22Rv1 (cell line): Measurements from ENCODE around the gene PSD4.
A peak's percentile ranks its signal among the peaks of the same experiment; 100 is the strongest.

Experiments used
- H3K27ac ChIP-seq: fragments of 450-650 bp; 2 replicates; pipeline ENCODE4 v1.5.1; 2017
- CTCF ChIP-seq: fragments of 450-650 bp; IDR thresholded peaks from 2 replicates; pipeline ENCODE4 v1.5.1; 2017; ENCODE audit warnings: mild to moderate bottlenecking
- ZFX ChIP-seq: fragments of 450-650 bp; IDR thresholded peaks from 2 replicates; pipeline ENCODE4 v1.6.1; 2017; ENCODE audit warnings: antibody characterized with exemption, borderline replicate concordance

The PSD4 gene

GRCh38 chr2:113195923-113196501, 22.2 kb downstream of the PSD4 start:
- H3K27ac ChIP-seq = no peak overlapping the region
- TF ChIP-seq CTCF (no peak), ZFX (no peak)

- TF ChIP-seq ZFX (no peak), CTCF (no peak)
- no peak overlapping the region for H3K27ac ChIP-seq
Measured at GRCh38 chr2:113196839-113197238, 23.1 kb downstream of the PSD4 start.

GRCh38 chr2:113197347-113198047, 23.7 kb downstream of the PSD4 start:
- no peak for TF ChIP-seq ZFX
- TF ChIP-seq CTCF = no peak
- peak overlapping the region; percentile 91; the same call in 1 of the 2 replicates for H3K27ac ChIP-seq

- TF ChIP-seq ZFX (no peak), CTCF (no peak)
- peak overlapping the region; percentile 91 for H3K27ac ChIP-seq
Measured at GRCh38 chr2:113198048-113198789, 24.4 kb downstream of the PSD4 start.

GRCh38 chr2:113198790-113199612, 25.2 kb downstream of the PSD4 start:
- H3K27ac ChIP-seq = peak overlapping the region; percentile 91
- TF ChIP-seq ZFX = no peak
- peak; percentile 97 for TF ChIP-seq CTCF

- H3K27ac ChIP-seq = peak overlapping the region; percentile 91
- TF ChIP-seq ZFX (no peak), CTCF (peak; percentile 17; the same call in 1 of the 2 replicates)
Measured at GRCh38 chr2:113200236-113200635, 26.5 kb downstream of the PSD4 start.
